ENCODE data around the gene PRKG2. TPM values are rescaled to one million over a fixed set of nuclear protein-coding genes. Genes with fewer than 3 reads are reported as not detected.

Gene PRKG2
- total RNA-seq, 1 experiment from 2014 or later, result not detected

DNA sequence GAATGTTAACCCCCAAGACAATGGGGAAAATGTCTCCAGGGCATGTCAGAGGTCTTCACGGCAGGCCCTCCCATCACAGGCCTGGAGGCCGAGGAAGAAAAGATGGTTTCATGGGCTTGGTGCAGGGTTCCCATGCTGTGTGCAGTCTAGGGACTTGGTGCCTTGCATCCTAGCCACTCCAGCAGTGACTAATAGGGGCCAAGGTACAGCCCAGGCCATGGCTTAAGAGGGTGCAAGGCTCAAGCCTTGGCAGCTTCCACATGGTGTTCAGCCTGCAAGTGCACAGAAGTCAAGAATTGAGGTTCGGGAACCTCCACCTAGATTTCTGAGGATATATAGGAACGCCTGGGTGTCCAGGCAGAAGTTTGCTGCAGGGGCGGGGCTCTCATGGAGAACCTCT, 133.9 kb downstream of the PRKG2 start:
- in situ Hi-C loops (cut with HindIII; ENCODE audit: low pct_unique_long_range_greater_than_20kb, low sequenced_read_pairs), result no loop called here
- DNase-seq (ENCODE audit: low read depth, low spot score), result no peak

DNA sequence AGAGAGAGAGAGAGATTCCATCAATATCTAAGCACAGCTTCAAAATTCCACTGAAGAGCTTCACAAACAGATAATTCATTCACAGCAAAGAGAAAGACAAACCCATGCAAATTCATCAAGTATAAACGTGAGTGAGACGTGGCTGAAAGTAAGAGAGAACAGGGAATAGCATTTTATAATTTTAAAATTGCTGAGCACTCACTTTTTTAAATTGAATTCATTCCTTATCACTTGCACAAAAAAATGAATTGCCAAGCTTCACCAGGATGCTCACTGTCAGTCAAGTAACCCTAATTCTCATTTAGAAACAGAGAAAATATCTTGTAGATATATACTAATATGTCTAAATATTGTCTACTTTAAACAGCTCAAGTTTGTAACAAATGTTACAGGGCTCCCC, 144.0 kb downstream of the PRKG2 start:
- in situ Hi-C loops (cut with HindIII; ENCODE audit: low pct_unique_long_range_greater_than_20kb, low sequenced_read_pairs), result no loop called here
- no peak for DNase-seq (ENCODE audit: low read depth, low spot score)

DNA sequence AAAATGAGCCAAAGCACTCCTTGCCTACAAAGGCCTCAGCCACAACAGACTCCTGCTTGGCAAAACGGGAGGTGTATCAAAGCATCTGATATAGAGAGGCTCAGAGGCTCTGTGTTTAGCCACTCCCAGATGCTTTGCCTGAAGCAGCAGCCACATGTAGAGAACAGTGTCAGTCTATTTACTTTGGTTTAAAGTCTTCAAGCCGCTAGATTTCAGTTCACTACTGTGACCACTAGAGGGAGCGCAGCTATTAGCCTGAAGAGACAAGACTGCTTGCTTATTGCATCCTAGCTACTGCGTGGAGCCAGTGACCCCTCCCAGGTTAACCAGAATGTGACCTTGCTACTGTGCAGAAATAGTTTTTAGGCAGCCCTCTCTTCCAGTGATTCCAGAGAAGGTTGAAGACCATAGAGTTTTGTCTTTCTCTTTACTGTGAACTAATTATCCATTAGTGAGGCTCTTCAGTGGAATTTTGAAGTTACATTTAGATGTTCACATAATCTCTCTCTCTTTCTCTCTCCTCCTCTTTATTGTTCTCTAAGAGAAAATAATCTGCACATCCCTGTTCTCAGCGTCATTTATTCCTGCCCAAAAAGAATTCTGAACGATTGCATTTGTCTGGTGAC, 145.2 kb downstream of the PRKG2 start:
- DNase-seq (ENCODE audit: low read depth, low spot score), result peak; percentile 92
- in situ Hi-C loops (cut with HindIII; ENCODE audit: low pct_unique_long_range_greater_than_20kb, low sequenced_read_pairs), result no loop called here

DNA sequence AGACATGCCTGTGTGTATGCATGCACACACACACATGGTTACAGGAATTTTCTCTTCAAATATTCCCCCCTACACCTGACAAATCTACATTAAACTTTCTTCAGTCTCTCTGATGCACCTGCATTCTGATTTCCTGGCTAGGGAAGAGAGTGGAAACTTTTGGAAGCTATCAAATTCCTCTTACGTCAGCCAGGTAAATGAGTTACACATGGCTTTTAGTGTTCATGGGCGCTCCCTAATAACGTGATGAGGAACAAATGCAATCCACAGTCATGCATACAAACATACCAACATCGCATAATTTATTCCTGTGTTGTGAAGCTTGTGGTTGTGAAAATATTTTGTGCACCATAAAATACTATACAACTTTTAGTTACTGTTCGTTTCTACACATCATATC, 149.6 kb downstream of the PRKG2 start:
- in situ Hi-C loops (cut with HindIII; ENCODE audit: low pct_unique_long_range_greater_than_20kb, low sequenced_read_pairs), result no loop called here
- DNase-seq (ENCODE audit: low read depth, low spot score), result no peak

- in situ Hi-C loops (cut with HindIII; ENCODE audit: low pct_unique_long_range_greater_than_20kb, low sequenced_read_pairs), result no loop called here
- no peak for DNase-seq (ENCODE audit: low read depth, low spot score)
Observed at GRCh38 chr4:81062001-81062400, 153.0 kb downstream of the PRKG2 start.

- in situ Hi-C loops (cut with HindIII; ENCODE audit: low pct_unique_long_range_greater_than_20kb, low sequenced_read_pairs), result no loop called here
- no peak for DNase-seq (ENCODE audit: low read depth, low spot score)
Observed at GRCh38 chr4:81061344-81061730, 153.7 kb downstream of the PRKG2 start.

- in situ Hi-C loops (cut with HindIII; ENCODE audit: low pct_unique_long_range_greater_than_20kb, low sequenced_read_pairs), result no loop called here
- DNase-seq (ENCODE audit: low read depth, low spot score), result no peak
Observed at GRCh38 chr4:81060587-81061343, 154.3 kb downstream of the PRKG2 start.

GRCh38 chr4:81058621-81059020, 156.4 kb downstream of the PRKG2 start:
- DNase-seq (ENCODE audit: low read depth, low spot score), result no peak
- in situ Hi-C loops (cut with HindIII; ENCODE audit: low pct_unique_long_range_greater_than_20kb, low sequenced_read_pairs), result no loop called here

- peak; percentile 75 for DNase-seq (ENCODE audit: low read depth, low spot score)
- in situ Hi-C loops (cut with HindIII; ENCODE audit: low pct_unique_long_range_greater_than_20kb, low sequenced_read_pairs), result no loop called here
Observed at GRCh38 chr4:81052119-81053068, 162.6 kb downstream of the PRKG2 start.

GRCh38 chr4:81049907-81050306, 165.1 kb downstream of the PRKG2 start:
- DNase-seq (ENCODE audit: low read depth, low spot score), result no peak
- in situ Hi-C loops (cut with HindIII; ENCODE audit: low pct_unique_long_range_greater_than_20kb, low sequenced_read_pairs), result no loop called here

- DNase-seq (ENCODE audit: low read depth, low spot score), result no peak
- in situ Hi-C loops (cut with HindIII; ENCODE audit: low pct_unique_long_range_greater_than_20kb, low sequenced_read_pairs), result no loop called here
Observed at GRCh38 chr4:81049330-81049729, 165.7 kb downstream of the PRKG2 start.

DNA sequence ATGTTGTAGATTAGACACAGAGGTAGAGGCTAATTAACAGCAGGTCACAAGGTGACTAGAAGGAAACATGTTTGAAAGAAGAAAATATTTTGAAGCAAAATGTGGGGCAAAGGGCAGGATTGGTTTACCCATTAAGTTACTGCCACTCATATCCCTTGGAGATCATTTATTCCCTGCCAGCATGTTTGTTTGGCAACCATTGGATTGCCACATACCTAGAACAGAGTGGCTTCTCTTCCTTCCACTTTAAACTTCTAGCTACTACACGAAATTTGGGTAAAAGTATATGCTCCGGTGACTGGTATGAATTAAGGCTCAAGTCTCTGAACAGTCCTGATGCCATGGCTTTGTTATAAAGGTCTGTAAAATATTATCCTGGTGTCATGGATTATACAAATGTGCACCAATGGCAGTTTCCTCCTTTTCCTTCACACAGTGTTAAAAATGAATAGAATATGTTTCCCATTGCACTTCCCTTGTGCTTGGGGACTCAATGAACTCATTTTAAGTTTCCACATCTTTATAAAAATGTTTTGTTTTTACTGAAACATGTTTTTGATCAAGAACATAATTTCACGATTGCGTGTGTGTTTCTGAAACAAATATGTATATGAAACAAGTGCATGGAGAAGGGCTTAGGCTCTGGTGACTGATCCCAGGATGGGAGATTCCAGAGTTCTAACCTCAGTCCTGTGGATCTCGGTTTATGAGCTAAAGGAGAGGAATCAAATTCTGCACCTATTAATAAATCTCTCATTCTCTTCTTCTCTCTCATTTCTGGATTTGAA, 172.2 kb downstream of the PRKG2 start:
- in situ Hi-C loops (cut with HindIII; ENCODE audit: low pct_unique_long_range_greater_than_20kb, low sequenced_read_pairs), result no loop called here
- DNase-seq (ENCODE audit: low read depth, low spot score), result no peak

DNA sequence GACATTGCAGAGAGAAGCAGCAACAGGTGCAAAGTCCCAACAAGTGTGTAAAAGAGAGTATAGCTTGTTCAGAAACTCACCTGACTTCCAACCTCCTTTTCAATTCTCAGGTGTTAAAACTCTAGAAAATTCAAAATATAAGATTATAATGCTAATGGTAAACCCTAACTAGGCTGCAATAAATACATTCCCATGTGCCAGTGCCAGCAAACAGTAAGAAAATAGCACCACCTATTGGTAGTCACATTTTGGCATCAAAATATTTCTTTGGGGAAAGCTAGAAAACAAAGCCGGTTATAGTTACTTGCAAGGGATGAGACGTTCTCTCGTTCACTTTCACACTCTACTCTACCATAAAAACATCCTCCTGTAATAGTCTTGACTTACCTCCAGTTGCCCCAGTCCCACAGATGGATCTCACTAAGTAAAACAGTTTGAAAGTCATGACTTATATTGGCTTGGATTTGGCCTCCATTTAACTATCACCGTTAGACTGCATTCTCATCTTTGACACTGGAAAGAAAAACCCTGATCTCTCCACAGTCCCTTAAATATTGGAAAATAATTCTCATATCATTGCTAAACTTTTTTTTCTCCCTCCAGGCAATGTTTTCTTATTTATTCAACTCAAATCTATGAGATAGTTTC, 174.9 kb downstream of the PRKG2 start:
- in situ Hi-C loops (cut with HindIII; ENCODE audit: low pct_unique_long_range_greater_than_20kb, low sequenced_read_pairs), result no loop called here
- peak; percentile 49 for DNase-seq (ENCODE audit: low read depth, low spot score)

DNA sequence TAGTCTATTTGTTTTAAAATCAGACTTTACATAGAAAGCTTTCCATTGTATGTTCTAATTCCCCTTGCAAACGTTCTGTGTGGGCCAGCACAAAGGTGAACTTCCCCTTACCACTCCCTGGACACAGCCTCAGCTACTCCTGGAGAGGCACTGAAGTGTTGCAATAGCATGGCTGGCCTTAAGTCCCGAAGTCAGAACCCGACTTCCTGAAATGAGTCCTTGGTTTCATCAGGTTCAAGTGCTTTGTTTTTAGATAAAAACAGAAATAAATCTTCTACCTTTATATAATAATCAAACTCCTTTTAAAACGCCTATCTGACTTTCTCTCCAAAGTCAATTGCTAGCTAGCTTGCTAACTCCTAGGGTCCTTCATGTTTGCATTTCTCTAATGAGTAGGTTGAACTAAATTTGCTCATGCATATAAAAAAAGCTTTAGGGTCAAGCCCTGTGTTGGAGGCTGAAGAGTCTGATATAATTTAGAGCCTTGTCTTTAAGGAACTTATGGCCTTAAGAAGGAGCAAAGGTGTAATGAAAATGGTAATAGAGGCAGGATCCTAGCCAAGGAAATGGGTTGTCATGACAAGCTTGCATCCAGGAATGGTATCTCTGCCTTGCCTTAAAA, 175.6 kb downstream of the PRKG2 start:
- in situ Hi-C loops (cut with HindIII; ENCODE audit: low pct_unique_long_range_greater_than_20kb, low sequenced_read_pairs), result no loop called here
- DNase-seq (ENCODE audit: low read depth, low spot score), result no peak

GRCh38 chr4:81038636-81039350, 176.2 kb downstream of the PRKG2 start:
- in situ Hi-C loops (cut with HindIII; ENCODE audit: low pct_unique_long_range_greater_than_20kb, low sequenced_read_pairs), result no loop called here
- no peak for DNase-seq (ENCODE audit: low read depth, low spot score)

Data from SK-MEL-5 (cell line).